ENCODE measurements around the gene SH3PXD2B.

DNA sequence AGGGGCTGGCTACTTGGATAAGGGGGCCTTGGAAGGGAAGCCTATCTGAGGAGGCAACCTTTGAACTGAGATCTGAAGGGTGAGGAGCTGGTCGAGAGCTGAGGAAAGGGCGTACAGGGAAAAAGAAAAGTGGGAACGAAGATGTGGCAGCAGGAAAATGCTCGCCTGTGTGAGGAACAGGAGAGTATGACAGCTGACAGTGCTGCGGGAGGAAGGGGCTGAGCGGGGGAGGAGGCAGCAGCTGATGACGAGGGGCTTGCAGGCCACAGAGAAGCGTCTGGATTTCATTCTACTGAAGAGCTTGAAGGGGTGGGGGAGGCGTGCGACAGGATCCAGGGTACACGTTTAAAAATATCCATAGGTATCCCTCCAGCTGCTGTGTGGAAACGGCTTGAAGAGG lies 28.9 kb downstream of the SH3PXD2B start:
- TF ChIP-seq RAD21 (IDR thresholded peaks at IDR 0.05; ENCODE audit: low read depth) (no peak), TEAD4 (IDR thresholded peaks at IDR 0.05) (no peak), NFIC (IDR thresholded peaks at IDR 0.05) (no peak), YY1 (IDR thresholded peaks at IDR 0.05; ENCODE audit: low read depth) (no peak)
- TF ChIP-seq, protein P1, sequence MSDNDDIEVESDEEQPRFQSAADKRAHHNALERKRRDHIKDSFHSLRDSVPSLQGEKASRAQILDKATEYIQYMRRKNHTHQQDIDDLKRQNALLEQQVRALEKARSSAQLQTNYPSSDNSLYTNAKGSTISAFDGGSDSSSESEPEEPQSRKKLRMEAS (IDR thresholded peaks at IDR 0.05): no peak
- TF ChIP-seq, protein P2, sequence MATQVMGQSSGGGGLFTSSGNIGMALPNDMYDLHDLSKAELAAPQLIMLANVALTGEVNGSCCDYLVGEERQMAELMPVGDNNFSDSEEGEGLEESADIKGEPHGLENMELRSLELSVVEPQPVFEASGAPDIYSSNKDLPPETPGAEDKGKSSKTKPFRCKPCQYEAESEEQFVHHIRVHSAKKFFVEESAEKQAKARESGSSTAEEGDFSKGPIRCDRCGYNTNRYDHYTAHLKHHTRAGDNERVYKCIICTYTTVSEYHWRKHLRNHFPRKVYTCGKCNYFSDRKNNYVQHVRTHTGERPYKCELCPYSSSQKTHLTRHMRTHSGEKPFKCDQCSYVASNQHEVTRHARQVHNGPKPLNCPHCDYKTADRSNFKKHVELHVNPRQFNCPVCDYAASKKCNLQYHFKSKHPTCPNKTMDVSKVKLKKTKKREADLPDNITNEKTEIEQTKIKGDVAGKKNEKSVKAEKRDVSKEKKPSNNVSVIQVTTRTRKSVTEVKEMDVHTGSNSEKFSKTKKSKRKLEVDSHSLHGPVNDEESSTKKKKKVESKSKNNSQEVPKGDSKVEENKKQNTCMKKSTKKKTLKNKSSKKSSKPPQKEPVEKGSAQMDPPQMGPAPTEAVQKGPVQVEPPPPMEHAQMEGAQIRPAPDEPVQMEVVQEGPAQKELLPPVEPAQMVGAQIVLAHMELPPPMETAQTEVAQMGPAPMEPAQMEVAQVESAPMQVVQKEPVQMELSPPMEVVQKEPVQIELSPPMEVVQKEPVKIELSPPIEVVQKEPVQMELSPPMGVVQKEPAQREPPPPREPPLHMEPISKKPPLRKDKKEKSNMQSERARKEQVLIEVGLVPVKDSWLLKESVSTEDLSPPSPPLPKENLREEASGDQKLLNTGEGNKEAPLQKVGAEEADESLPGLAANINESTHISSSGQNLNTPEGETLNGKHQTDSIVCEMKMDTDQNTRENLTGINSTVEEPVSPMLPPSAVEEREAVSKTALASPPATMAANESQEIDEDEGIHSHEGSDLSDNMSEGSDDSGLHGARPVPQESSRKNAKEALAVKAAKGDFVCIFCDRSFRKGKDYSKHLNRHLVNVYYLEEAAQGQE (IDR thresholded peaks at IDR 0.05; ENCODE audit: low read depth): no peak
